GM12878 (cell line): ENCODE results near the gene PRRX1. TPM values are rescaled to one million over a fixed set of nuclear protein-coding genes. Genes with fewer than 3 reads are reported as not detected.

Experiments used
- ATAC-seq: fragments of 200-7000 bp; cut with Tn5 transposase; 3 replicates; pipeline ENCODE4 v1.9.1; 2020; ENCODE audit warnings: mild to moderate bottlenecking, moderate library complexity
- BruUV-seq: library from RNA; stranded (reverse); fragments of 400-500 nt; replicated peaks from 2 replicates; lab custom pipeline; 2021; lab: Mats Ljungman, UMichigan
- CTCF ChIA-PET: fragments of 300-600 bp; sonication (Branson Sonifier 250); formaldehyde crosslinking; extraction: SDS; loops from one replicate; lab custom pipeline; 2021; ENCODE audit warnings: inconsistent platforms; lab: Yijun Ruan, JAX
- POLR2A ChIA-PET: fragments of 350-600 bp; formaldehyde crosslinking; extraction: SDS; loops from one replicate; lab custom pipeline; 2021; ENCODE audit warnings: inconsistent platforms; lab: Charles Lee
- RAD21 ChIA-PET: fragments of 300-600 bp; sonication (Branson Sonifier 250); formaldehyde crosslinking; loops from one replicate; lab custom pipeline; 2023; ENCODE audit warnings: antibody characterized with exemption; ENCODE audit not compliant: unreplicated experiment; lab: Charles Lee
- SMC1A ChIA-PET: fragments of 300-600 bp; sonication (Branson Sonifier 250); formaldehyde crosslinking; loops from one replicate; lab custom pipeline; 2023; ENCODE audit not compliant: unreplicated experiment, uncharacterized antibody; lab: Charles Lee
- DNase-seq: peaks from one replicate; pipeline ENCODE4 v3.0.0-alpha.2; 2011; ENCODE audit warnings: low read depth, low spot score
- FAIRE-seq: peaks from 3 replicates; lab custom pipeline; 2011; peaks lifted over from hg19 to GRCh38; lab: Jason Lieb, UNC
- H2AFZ ChIP-seq: 2 replicates; pipeline ENCODE4 v1.6.0; 2011; ENCODE audit warnings: low read depth, low read length, control low read depth; ENCODE audit not compliant: control insufficient read depth
- H3K27ac ChIP-seq: 2 replicates; pipeline ENCODE4 v1.5.1; 2011; ENCODE audit warnings: control low read depth; ENCODE audit not compliant: control insufficient read depth, insufficient read depth
- H3K27me3 ChIP-seq, 2 experiments: replicated peaks in 1 of 2; 2 replicates each; pipeline versions ENCODE4 v1.6.0 to v1.6.1; 2011; ENCODE audit warnings: low read length in 1 of 2; ENCODE audit not compliant: control insufficient read depth in 2 of 2, insufficient read depth in 2 of 2
- H3K36me3 ChIP-seq, 2 experiments: 2 replicates each; pipeline ENCODE4 v1.5.1; 2011; ENCODE audit warnings: low read length in 1 of 2; ENCODE audit not compliant: control insufficient read depth in 2 of 2, insufficient read depth in 2 of 2
- H3K4me1 ChIP-seq: 2 replicates; pipeline ENCODE4 v1.6.1; 2011; ENCODE audit warnings: mild to moderate bottlenecking, low read length, moderate library complexity, mixed read lengths; ENCODE audit not compliant: control insufficient read depth, insufficient read depth
- H3K4me2 ChIP-seq: 2 replicates; pipeline ENCODE4 v1.6.0; 2011; ENCODE audit warnings: control low read depth; ENCODE audit not compliant: control insufficient read depth, insufficient read depth
- H3K4me3 ChIP-seq: fragments of 200-600 bp; sonication (generic); 2 replicates; pipeline ENCODE4 v1.5.1; 2016
- H3K79me2 ChIP-seq: 2 replicates; pipeline ENCODE4 v1.6.0; 2011; ENCODE audit warnings: low read length; ENCODE audit not compliant: control insufficient read depth, insufficient read depth
- H3K9ac ChIP-seq: 2 replicates; pipeline ENCODE4 v1.8.0; 2011; ENCODE audit warnings: low read length, control low read depth, mixed read lengths; ENCODE audit not compliant: control insufficient read depth, insufficient read depth
- H3K9me3 ChIP-seq: replicated peaks from 3 replicates; pipeline ENCODE4 v1.5.1; 2011; ENCODE audit warnings: mild to moderate bottlenecking, low read length; ENCODE audit not compliant: control insufficient read depth, insufficient read depth
- H4K20me1 ChIP-seq: 2 replicates; pipeline ENCODE4 v1.6.0; 2011; ENCODE audit not compliant: control insufficient read depth, insufficient read depth
- CBX5 ChIP-seq: sonication (generic); IDR thresholded peaks from 2 replicates; pipeline ENCODE4 v1.6.1; 2016; ENCODE audit warnings: low read depth, moderate library complexity, mild to moderate bottlenecking, inconsistent platforms
- ESRRA ChIP-seq: IDR thresholded peaks from 2 replicates; pipeline ENCODE4 v1.6.1; 2012; ENCODE audit warnings: mild to moderate bottlenecking, low read length, improper control_type of control experiment
- EZH2 ChIP-seq: IDR thresholded peaks from 2 replicates; pipeline ENCODE4 v1.6.1; 2012; ENCODE audit warnings: low read depth, mild to moderate bottlenecking, control low read depth, inconsistent platforms, low read length, borderline replicate concordance; ENCODE audit not compliant: control insufficient read depth
- IRF5 ChIP-seq: fragments of 450-650 bp; IDR thresholded peaks from 2 replicates; pipeline ENCODE4 v1.6.1; 2017; ENCODE audit warnings: borderline replicate concordance
- KAT2A ChIP-seq: conservative IDR thresholded peaks from 2 replicates; pipeline ENCODE4 v1.6.1; 2011; ENCODE audit warnings: low read depth, low read length; ENCODE audit not compliant: control insufficient read depth
- LARP7 ChIP-seq: fragments of 450-650 bp; IDR thresholded peaks from 2 replicates; pipeline ENCODE4 v1.6.1; 2017; ENCODE audit warnings: mild to moderate bottlenecking
- MEF2A ChIP-seq: IDR thresholded peaks from 2 replicates; pipeline ENCODE4 v1.6.1; 2011; ENCODE audit warnings: low read depth, mild to moderate bottlenecking, low read length, moderate library complexity; ENCODE audit not compliant: insufficient read depth
- PAX8 ChIP-seq: fragments of 450-650 bp; IDR thresholded peaks from 2 replicates; pipeline ENCODE4 v1.6.1; 2017; ENCODE audit warnings: mild to moderate bottlenecking, moderate library complexity
- POLR2A ChIP-seq: IDR thresholded peaks from 2 replicates; pipeline ENCODE4 v1.6.1; 2011; ENCODE audit warnings: low read depth, mild to moderate bottlenecking, low read length
- SMAD1 ChIP-seq: fragments of 450-650 bp; IDR thresholded peaks from 2 replicates; pipeline ENCODE4 v1.6.1; 2018; ENCODE audit warnings: mild to moderate bottlenecking, low read depth; ENCODE audit not compliant: partially characterized antibody
- TCF12 ChIP-seq: IDR thresholded peaks from 2 replicates; pipeline ENCODE4 v1.6.1; 2011; ENCODE audit warnings: low read depth, mild to moderate bottlenecking, low read length
- YY1 ChIP-seq: IDR thresholded peaks from 2 replicates; pipeline ENCODE4 v1.6.1; 2011; ENCODE audit warnings: low read depth, mild to moderate bottlenecking, low read length
- WGBS: methylation state at CpG from one replicate; pipeline ENCODE4 v1.1.6; 2016; ENCODE audit warnings: low lambda C conversion rate; ENCODE audit not compliant: insufficient replicate concordance, insufficient coverage; ENCODE audit errors: missing lambda C conversion rate; 5-methylcytosine and 5-hydroxymethylcytosine counted together
- in situ Hi-C: fragments of 300-500 bp; cut with MboI; formaldehyde crosslinking; loops from 9 replicates; pipeline ENCODE4 v1.14.3; 2018; ENCODE audit warnings: mixed read lengths
- intact Hi-C: fragments of 100-400 bp; cut with micrococcal nuclease; formaldehyde crosslinking; loops from one replicate; pipeline ENCODE4 v1.14.2; 2022; ENCODE audit not compliant: unreplicated experiment
- polyA plus RNA-seq, 11 experiments: library from polyadenylated mRNA; depleted of rRNA in 4 of 11; unstranded in 6 of 11; stranded (reverse) in 5 of 11; fragments of >200 nt; fragmentation: Nextera tagmentation in 4 of 11; fragmentation: Illumina TruSeq in 1 of 11; extraction: Ambion mirVana in 4 of 11; extraction: Trizol in 1 of 11; gene quantifications; 1 replicate in 1 of 11; 2 replicates in 10 of 11; pipeline versions ENCODE4 v1.2.1 to v1.2.3, GENCODE V29; 2011 to 2016; ENCODE audit warnings: inconsistent platforms in 2 of 11, missing spikeins in 2 of 11, low read depth in 1 of 11
- total RNA-seq, 4 experiments: library from RNA; depleted of rRNA in 3 of 4; stranded (reverse); fragments of >200 nt in 3 of 4; fragmentation: Illumina TruSeq in 1 of 4; extraction: Trizol in 1 of 4; gene quantifications; 2 replicates each; pipeline versions ENCODE4 v1.2.1 to v1.2.3, GENCODE V29; 2013 to 2021
- TF ChIP-seq, protein P1 (sequence below): IDR thresholded peaks from 2 replicates; pipeline ENCODE4 v1.6.1; 2011; ENCODE audit warnings: borderline replicate concordance, low read depth, mild to moderate bottlenecking, moderate library complexity, mixed read lengths, low read length; ENCODE audit not compliant: insufficient read depth; ENCODE audit errors: extremely low read length
- TF ChIP-seq, protein P2 (sequence below): IDR thresholded peaks from 2 replicates; pipeline ENCODE4 v1.6.1; 2012; ENCODE audit warnings: low read length, inconsistent platforms
- TF ChIP-seq, protein P3 (sequence below): fragments of 450-650 bp; formaldehyde crosslinking; IDR thresholded peaks from 2 replicates; pipeline ENCODE4 v1.4.0; 2020; ENCODE audit warnings: mild to moderate bottlenecking, moderate library complexity

Gene PRRX1
- total and polyA plus RNA-seq, 10 of the 15 experiments (the other 5 are each of a cell fraction or from before 2014, with no cell fraction given): 0.42 to 64.6 (median 1.5) TPM

GRCh38 chr1:170696591-170697290, 32.8 kb downstream of the PRRX1 start:
- no peaks in the 10 kb centered on the region for H3K79me2 ChIP-seq
- no peak for ATAC-seq
- no peaks in the 10 kb centered on the region for H3K27me3 ChIP-seq
- DNase-seq: no peak
- H3K9ac ChIP-seq: no peak overlapping the region
- WGBS: 29% methylated on average over 6 of the region's 6 CpGs
- in situ Hi-C loops (no loop called here), intact Hi-C loops (no loop called here)
- ChIA-PET RAD21 (interaction anchor here (1.0 to 1.3 kb wide), 2 partner anchors 15 to 19 kb away, joined by 3 to 4 read pairs; no protein-coding TSS in a partner anchor), CTCF (interaction anchor here (0.6 to 5.5 kb wide), 3 partner anchors 9 to 191 kb away, joined by 3 to 53 read pairs (median 11); no protein-coding TSS in a partner anchor), SMC1A (interaction anchor here (0.6 to 2.3 kb wide), 9 partner anchors 11 to 489 kb away, joined by 3 to 10 read pairs (median 3); no protein-coding TSS in a partner anchor), POLR2A (interaction anchor here (0.6 to 1.9 kb wide), 5 partner anchors 10 to 193 kb away, joined by 3 to 6 read pairs (median 3); no protein-coding TSS in a partner anchor)
- no peak overlapping the region for H2AFZ ChIP-seq
- no peaks in the 10 kb centered on the region for H3K4me1 ChIP-seq
- no TSS peak for BruUV-seq
- no peak overlapping the region for H3K27ac ChIP-seq
- H4K20me1 ChIP-seq: no peaks in the 10 kb centered on the region
- no peak for FAIRE-seq
- no peaks in the 10 kb centered on the region for H3K36me3 ChIP-seq
- H3K4me3 ChIP-seq: no peak overlapping the region
- H3K9me3 ChIP-seq: no peaks in the 10 kb centered on the region
- H3K4me2 ChIP-seq: no peak overlapping the region
- no peak for TF ChIP-seq PAX8
- TF ChIP-seq KAT2A: no peak
- no peak for TF ChIP-seq IRF5
- no peak for TF ChIP-seq ESRRA
- TF ChIP-seq YY1: no peak
- TF ChIP-seq, protein P1, sequence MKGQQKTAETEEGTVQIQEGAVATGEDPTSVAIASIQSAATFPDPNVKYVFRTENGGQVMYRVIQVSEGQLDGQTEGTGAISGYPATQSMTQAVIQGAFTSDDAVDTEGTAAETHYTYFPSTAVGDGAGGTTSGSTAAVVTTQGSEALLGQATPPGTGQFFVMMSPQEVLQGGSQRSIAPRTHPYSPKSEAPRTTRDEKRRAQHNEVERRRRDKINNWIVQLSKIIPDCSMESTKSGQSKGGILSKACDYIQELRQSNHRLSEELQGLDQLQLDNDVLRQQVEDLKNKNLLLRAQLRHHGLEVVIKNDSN: no peak
- TF ChIP-seq, protein P2, sequence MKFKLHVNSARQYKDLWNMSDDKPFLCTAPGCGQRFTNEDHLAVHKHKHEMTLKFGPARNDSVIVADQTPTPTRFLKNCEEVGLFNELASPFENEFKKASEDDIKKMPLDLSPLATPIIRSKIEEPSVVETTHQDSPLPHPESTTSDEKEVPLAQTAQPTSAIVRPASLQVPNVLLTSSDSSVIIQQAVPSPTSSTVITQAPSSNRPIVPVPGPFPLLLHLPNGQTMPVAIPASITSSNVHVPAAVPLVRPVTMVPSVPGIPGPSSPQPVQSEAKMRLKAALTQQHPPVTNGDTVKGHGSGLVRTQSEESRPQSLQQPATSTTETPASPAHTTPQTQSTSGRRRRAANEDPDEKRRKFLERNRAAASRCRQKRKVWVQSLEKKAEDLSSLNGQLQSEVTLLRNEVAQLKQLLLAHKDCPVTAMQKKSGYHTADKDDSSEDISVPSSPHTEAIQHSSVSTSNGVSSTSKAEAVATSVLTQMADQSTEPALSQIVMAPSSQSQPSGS: no peak
- no peak for TF ChIP-seq CBX5
- TF ChIP-seq MEF2A: no peak
- TF ChIP-seq LARP7: no peak
- no peak for TF ChIP-seq TCF12
- TF ChIP-seq POLR2A: no peak
- TF ChIP-seq, protein P3, sequence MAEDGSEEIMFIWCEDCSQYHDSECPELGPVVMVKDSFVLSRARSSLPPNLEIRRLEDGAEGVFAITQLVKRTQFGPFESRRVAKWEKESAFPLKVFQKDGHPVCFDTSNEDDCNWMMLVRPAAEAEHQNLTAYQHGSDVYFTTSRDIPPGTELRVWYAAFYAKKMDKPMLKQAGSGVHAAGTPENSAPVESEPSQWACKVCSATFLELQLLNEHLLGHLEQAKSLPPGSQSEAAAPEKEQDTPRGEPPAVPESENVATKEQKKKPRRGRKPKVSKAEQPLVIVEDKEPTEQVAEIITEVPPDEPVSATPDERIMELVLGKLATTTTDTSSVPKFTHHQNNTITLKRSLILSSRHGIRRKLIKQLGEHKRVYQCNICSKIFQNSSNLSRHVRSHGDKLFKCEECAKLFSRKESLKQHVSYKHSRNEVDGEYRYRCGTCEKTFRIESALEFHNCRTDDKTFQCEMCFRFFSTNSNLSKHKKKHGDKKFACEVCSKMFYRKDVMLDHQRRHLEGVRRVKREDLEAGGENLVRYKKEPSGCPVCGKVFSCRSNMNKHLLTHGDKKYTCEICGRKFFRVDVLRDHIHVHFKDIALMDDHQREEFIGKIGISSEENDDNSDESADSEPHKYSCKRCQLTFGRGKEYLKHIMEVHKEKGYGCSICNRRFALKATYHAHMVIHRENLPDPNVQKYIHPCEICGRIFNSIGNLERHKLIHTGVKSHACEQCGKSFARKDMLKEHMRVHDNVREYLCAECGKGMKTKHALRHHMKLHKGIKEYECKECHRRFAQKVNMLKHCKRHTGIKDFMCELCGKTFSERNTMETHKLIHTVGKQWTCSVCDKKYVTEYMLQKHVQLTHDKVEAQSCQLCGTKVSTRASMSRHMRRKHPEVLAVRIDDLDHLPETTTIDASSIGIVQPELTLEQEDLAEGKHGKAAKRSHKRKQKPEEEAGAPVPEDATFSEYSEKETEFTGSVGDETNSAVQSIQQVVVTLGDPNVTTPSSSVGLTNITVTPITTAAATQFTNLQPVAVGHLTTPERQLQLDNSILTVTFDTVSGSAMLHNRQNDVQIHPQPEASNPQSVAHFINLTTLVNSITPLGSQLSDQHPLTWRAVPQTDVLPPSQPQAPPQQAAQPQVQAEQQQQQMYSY (CRISPR knock-in tag): no peak
- TF ChIP-seq EZH2: no peak
- TF ChIP-seq SMAD1: no peak
